Measurements from ENCODE around the gene DMWD. TPM values are rescaled to one million over a fixed set of nuclear protein-coding genes. Genes with fewer than 3 reads are reported as not detected.

The DMWD gene
- total and polyA plus RNA-seq, 2 of the 13 experiments (the other 11 are each of a cell fraction or from before 2014, with no cell fraction given), result 10.3 to 14.9 TPM

GRCh38 chr19:45792470-45793177, at the start of gene DMWD (continued):
- TF ChIP-seq ONECUT2 (CRISPR knock-in tag; IDR thresholded peaks at IDR 0.05), result no peak
- no peak for TF ChIP-seq MED1 (CRISPR knock-in tag; IDR thresholded peaks at IDR 0.05)
- peak; percentile 69; the same call in 1 of the 2 replicates for TF ChIP-seq NR2C2 (CRISPR knock-in tag; IDR thresholded peaks at IDR 0.05; ENCODE audit: borderline replicate concordance)
- no peak for TF ChIP-seq ZNF333 (CRISPR knock-in tag; IDR thresholded peaks at IDR 0.05; ENCODE audit: borderline replicate concordance)
- TF ChIP-seq GFI1 (CRISPR knock-in tag; IDR thresholded peaks at IDR 0.05; ENCODE audit: borderline replicate concordance), result no peak
- peak; percentile 56; the same call in 1 of the 2 replicates for TF ChIP-seq SPEN (CRISPR knock-in tag; IDR thresholded peaks at IDR 0.05; ENCODE audit: low read depth)
- TF ChIP-seq, protein P1, sequence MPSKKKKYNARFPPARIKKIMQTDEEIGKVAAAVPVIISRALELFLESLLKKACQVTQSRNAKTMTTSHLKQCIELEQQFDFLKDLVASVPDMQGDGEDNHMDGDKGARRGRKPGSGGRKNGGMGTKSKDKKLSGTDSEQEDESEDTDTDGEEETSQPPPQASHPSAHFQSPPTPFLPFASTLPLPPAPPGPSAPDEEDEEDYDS (CRISPR knock-in tag; IDR thresholded peaks at IDR 0.05), result peak; percentile 66
- no peak for TF ChIP-seq MED13 (CRISPR knock-in tag; IDR thresholded peaks at IDR 0.05)
- no peak for TF ChIP-seq EP300 (IDR thresholded peaks at IDR 0.05; ENCODE audit: low read depth in 2 of 2, low read length in 2 of 2)
- no peak for TF ChIP-seq EP300 (CRISPR knock-in tag; IDR thresholded peaks at IDR 0.05; ENCODE audit: borderline replicate concordance)
- TF ChIP-seq ZNF713 (CRISPR knock-in tag; IDR thresholded peaks at IDR 0.05), result no peak
- TF ChIP-seq ZZZ3 (CRISPR knock-in tag; IDR thresholded peaks at IDR 0.05; ENCODE audit: borderline replicate concordance), result no peak
- no peak for TF ChIP-seq DMAP1 (CRISPR knock-in tag; IDR thresholded peaks at IDR 0.05)
- no peak; the same call in 1 of the 2 replicates for TF ChIP-seq ARNT2 (CRISPR knock-in tag; IDR thresholded peaks at IDR 0.05; ENCODE audit: low read depth)
- TF ChIP-seq, protein P2, sequence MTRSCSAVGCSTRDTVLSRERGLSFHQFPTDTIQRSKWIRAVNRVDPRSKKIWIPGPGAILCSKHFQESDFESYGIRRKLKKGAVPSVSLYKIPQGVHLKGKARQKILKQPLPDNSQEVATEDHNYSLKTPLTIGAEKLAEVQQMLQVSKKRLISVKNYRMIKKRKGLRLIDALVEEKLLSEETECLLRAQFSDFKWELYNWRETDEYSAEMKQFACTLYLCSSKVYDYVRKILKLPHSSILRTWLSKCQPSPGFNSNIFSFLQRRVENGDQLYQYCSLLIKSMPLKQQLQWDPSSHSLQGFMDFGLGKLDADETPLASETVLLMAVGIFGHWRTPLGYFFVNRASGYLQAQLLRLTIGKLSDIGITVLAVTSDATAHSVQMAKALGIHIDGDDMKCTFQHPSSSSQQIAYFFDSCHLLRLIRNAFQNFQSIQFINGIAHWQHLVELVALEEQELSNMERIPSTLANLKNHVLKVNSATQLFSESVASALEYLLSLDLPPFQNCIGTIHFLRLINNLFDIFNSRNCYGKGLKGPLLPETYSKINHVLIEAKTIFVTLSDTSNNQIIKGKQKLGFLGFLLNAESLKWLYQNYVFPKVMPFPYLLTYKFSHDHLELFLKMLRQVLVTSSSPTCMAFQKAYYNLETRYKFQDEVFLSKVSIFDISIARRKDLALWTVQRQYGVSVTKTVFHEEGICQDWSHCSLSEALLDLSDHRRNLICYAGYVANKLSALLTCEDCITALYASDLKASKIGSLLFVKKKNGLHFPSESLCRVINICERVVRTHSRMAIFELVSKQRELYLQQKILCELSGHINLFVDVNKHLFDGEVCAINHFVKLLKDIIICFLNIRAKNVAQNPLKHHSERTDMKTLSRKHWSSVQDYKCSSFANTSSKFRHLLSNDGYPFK (CRISPR knock-in tag; IDR thresholded peaks at IDR 0.05; ENCODE audit: borderline replicate concordance), result no peak
- no peak for TF ChIP-seq PHF21A (CRISPR knock-in tag; IDR thresholded peaks at IDR 0.05)
- no peak for TF ChIP-seq ZNF484 (CRISPR knock-in tag; IDR thresholded peaks at IDR 0.05; ENCODE audit: borderline replicate concordance, low read depth)
- no peak for TF ChIP-seq HNF4G (IDR thresholded peaks at IDR 0.05; ENCODE audit: borderline replicate concordance, low read depth, low read length)
- TF ChIP-seq HNF4G (CRISPR knock-in tag; IDR thresholded peaks at IDR 0.05; ENCODE audit: borderline replicate concordance, low read depth), result no peak
- TF ChIP-seq, protein P3, sequence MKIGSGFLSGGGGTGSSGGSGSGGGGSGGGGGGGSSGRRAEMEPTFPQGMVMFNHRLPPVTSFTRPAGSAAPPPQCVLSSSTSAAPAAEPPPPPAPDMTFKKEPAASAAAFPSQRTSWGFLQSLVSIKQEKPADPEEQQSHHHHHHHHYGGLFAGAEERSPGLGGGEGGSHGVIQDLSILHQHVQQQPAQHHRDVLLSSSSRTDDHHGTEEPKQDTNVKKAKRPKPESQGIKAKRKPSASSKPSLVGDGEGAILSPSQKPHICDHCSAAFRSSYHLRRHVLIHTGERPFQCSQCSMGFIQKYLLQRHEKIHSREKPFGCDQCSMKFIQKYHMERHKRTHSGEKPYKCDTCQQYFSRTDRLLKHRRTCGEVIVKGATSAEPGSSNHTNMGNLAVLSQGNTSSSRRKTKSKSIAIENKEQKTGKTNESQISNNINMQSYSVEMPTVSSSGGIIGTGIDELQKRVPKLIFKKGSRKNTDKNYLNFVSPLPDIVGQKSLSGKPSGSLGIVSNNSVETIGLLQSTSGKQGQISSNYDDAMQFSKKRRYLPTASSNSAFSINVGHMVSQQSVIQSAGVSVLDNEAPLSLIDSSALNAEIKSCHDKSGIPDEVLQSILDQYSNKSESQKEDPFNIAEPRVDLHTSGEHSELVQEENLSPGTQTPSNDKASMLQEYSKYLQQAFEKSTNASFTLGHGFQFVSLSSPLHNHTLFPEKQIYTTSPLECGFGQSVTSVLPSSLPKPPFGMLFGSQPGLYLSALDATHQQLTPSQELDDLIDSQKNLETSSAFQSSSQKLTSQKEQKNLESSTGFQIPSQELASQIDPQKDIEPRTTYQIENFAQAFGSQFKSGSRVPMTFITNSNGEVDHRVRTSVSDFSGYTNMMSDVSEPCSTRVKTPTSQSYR (CRISPR knock-in tag; IDR thresholded peaks at IDR 0.05; ENCODE audit: borderline replicate concordance), result no peak
- TF ChIP-seq ZNF138 (CRISPR knock-in tag; IDR thresholded peaks at IDR 0.05; ENCODE audit: low read depth), result no peak
- no peak for TF ChIP-seq NRL (CRISPR knock-in tag; IDR thresholded peaks at IDR 0.05; ENCODE audit: borderline replicate concordance)
